22Rv1 (cell line): ENCODE data around the gene ALDH1L1.

Experiments
- H3K27ac ChIP-seq: fragments of 450-650 bp; 2 replicates; pipeline ENCODE4 v1.5.1; 2017
- CTCF ChIP-seq: fragments of 450-650 bp; IDR thresholded peaks from 2 replicates; pipeline ENCODE4 v1.5.1; 2017; ENCODE audit warnings: mild to moderate bottlenecking
- ZFX ChIP-seq: fragments of 450-650 bp; IDR thresholded peaks from 2 replicates; pipeline ENCODE4 v1.6.1; 2017; ENCODE audit warnings: antibody characterized with exemption, borderline replicate concordance

ALDH1L1 gene

DNA sequence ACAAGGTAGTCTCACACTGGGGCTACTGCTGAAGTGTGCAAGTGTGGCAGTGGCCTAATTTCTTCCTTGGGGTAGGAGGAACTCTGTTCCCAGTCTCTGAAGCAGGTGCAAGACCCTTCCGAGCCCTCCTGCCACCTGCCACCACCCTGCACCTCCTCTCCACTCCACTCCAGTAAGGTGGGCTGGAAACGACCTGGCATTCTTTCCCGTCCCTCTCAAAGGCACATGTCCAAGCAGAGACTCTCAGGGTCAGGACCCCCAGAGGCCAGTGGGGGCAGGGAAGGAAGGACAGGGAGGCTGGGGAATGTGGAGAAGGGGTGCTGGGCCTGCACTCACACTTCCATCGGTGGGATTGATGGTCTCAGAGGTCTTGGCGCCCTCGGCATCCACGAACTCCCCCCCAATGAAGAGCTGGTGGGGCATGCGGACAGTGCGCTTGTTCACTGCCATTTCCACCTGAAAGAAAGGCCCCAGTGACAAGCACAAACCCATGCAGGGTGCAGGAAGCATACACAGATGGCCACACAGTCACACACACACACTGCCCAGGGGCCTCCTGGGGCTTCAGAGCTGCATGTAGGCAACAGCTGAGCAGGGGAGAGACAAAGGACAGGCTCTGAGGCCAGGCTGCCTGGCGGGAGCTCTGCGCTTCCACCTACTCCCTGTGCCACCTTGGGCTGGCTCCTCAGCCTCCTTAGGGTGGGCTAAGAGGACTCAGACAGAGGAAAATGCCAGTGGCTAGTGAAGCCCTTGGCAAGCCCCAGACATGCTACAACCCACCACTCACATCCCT lies 43.8 kb downstream of the ALDH1L1 start:
- H3K27ac ChIP-seq = no peak overlapping the region
- no peak for TF ChIP-seq ZFX
- no peak for TF ChIP-seq CTCF

DNA sequence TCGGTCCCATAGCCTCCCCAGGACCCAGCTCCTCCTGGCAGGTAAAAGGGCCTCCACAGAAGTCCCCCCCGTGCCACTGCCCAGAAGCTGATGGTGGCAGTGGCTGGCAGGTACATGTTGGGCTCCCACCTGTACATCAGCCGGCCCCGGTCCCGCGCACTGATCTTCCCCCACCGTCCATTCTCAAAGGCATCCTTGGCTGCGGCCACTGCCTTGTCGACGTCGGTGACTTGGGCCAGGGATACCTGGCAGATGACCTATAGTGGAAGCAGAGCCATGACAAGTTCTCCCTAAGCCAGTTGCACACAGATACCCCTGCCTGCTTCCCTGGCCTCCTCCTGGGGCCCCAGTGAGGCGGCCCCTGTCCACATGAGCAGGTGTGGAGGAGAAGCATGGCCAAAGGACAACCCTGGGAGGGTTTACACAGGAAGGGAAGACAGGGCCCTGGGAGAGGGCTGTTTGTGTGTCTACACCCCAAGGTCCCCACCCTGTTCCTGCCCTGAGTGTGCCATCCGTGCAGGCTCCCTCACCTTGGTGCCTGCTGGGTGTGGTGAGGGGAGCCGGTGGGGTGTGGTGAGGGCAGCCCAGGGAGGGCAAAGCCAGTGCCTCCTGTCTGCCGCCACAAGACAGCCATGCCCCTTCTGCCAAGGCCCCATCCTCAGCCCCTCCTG lies 44.8 kb downstream of the ALDH1L1 start:
- no peak overlapping the region for H3K27ac ChIP-seq
- no peak for TF ChIP-seq ZFX
- TF ChIP-seq CTCF = no peak

GRCh38 chr3:126135071-126135405 lies 45.3 kb downstream of the ALDH1L1 start:
- H3K27ac ChIP-seq = no peak overlapping the region
- TF ChIP-seq ZFX = no peak
- TF ChIP-seq CTCF = no peak

- TF ChIP-seq ZFX = no peak
- TF ChIP-seq CTCF = peak; percentile 82
Observed at GRCh38 chr3:126134219-126134975, 46.0 kb downstream of the ALDH1L1 start.

GRCh38 chr3:126133606-126134005 lies 46.8 kb downstream of the ALDH1L1 start:
- TF ChIP-seq ZFX = no peak
- no peak for TF ChIP-seq CTCF
- no peak overlapping the region for H3K27ac ChIP-seq

More at GRCh38 chr3:126134219-126134975, 46.0 kb downstream of the ALDH1L1 start:
- no peak overlapping the region for H3K27ac ChIP-seq

DNA sequence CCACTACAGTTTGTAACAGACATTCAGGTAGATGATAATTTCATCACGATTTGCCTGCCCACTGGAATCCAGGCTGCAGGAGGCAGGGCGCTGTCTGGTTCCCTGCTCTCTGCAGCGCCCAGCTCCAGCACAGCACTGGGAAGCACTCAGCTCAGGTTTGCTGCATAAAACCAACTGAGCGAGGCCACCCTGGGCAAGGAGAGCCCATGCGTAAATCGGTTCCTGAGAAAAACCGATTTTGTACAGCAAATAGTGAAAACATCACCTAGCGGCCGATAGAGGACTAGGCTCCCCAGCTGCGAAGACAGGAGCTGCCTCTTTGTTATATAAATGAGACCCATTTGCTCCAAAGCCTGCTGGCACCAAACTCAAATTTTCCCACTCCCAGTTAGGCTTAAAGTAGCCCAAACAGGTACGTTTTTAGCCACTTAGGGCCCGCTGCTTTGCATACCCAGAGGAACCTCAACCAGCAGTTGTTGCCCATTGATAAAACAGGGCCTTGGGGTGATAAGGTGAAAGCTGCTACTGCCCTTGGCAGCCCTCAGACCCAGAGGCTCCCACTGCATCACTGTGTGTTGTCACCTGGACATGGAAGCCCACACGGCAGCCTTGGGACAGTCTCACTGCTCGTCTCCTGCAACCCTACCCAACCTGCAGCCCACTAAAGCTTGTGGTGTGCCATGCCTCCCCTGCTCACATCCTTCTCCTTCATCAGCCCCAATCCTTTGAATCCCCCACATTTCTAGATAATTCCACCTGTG lies 47.5 kb downstream of the ALDH1L1 start:
- H3K27ac ChIP-seq = no peak overlapping the region
- TF ChIP-seq ZFX (no peak), CTCF (peak; percentile 49)
